Liver (tissue), 9 donors: ENCODE results near the gene LHFPL5. TPM values are rescaled to one million over a fixed set of nuclear protein-coding genes. Genes with fewer than 3 reads are reported as not detected.

ENCODE experiments used
- DNase-seq: peaks from one replicate; pipeline ENCODE4 v3.0.0-alpha.2; 2017; ENCODE audit warnings: low spot score
- H3K27ac ChIP-seq, 2 donors: one replicate each; pipeline ENCODE4 v1.7.0; 2013; ENCODE audit warnings: inconsistent platforms in 2 of 2, low read length in 2 of 2, control low read depth in 1 of 2, low read depth in 1 of 2, mild to moderate bottlenecking in 1 of 2
- H3K27me3 ChIP-seq, 4 donors: one replicate each; pipeline versions ENCODE4 v1.6.1 to v1.7.0; 2013; ENCODE audit warnings: low read length in 3 of 4, inconsistent platforms in 1 of 4, mild to moderate bottlenecking in 1 of 4, moderate library complexity in 1 of 4; ENCODE audit not compliant: control insufficient read depth in 4 of 4, insufficient read depth in 4 of 4
- H3K36me3 ChIP-seq, 4 donors: one replicate each; pipeline versions ENCODE4 v1.6.1 to v1.7.0; 2013; ENCODE audit warnings: low read length in 3 of 4, mild to moderate bottlenecking in 3 of 4, low read depth in 1 of 4, moderate library complexity in 1 of 4; ENCODE audit not compliant: control insufficient read depth in 4 of 4, insufficient read depth in 3 of 4
- H3K4me1 ChIP-seq, 4 donors: one replicate each; pipeline versions ENCODE4 v1.6.1 to v1.7.0; 2013; ENCODE audit warnings: low read length in 3 of 4, mild to moderate bottlenecking in 3 of 4, moderate library complexity in 1 of 4; ENCODE audit not compliant: control insufficient read depth in 4 of 4, insufficient read depth in 4 of 4
- H3K4me3 ChIP-seq, 3 donors: one replicate each; pipeline versions ENCODE4 v1.6.1 to v1.7.0; 2013; ENCODE audit warnings: low read length in 3 of 3, control low read depth in 1 of 3, low read depth in 1 of 3, mild to moderate bottlenecking in 1 of 3
- H3K9ac ChIP-seq, 2 donors: one replicate each; pipeline ENCODE4 v1.7.0; 2013; ENCODE audit warnings: low read length in 2 of 2, mild to moderate bottlenecking in 2 of 2, moderate library complexity in 2 of 2, control low read depth in 1 of 2, low read depth in 1 of 2
- H3K9me3 ChIP-seq, 4 donors: one replicate each; pipeline versions ENCODE4 v1.6.1 to v1.7.0; 2013; ENCODE audit warnings: low read length in 3 of 4; ENCODE audit not compliant: control insufficient read depth in 4 of 4
- EGR1 ChIP-seq, 2 donors: IDR thresholded peaks; 2 replicates each; pipeline ENCODE4 v1.6.1; 2016 to 2018; ENCODE audit warnings: antibody characterized with exemption in 2 of 2, low read depth in 2 of 2
- FOXA1 ChIP-seq: IDR thresholded peaks from 2 replicates; pipeline ENCODE4 v1.6.1; 2016; ENCODE audit warnings: antibody characterized with exemption
- GABPA ChIP-seq, 2 donors: IDR thresholded peaks in 1 of 2; conservative IDR thresholded peaks in 1 of 2; 2 replicates each; pipeline ENCODE4 v1.6.1; 2016; ENCODE audit warnings: antibody characterized with exemption in 2 of 2, mild to moderate bottlenecking in 1 of 2, moderate library complexity in 1 of 2
- HNF4A ChIP-seq, 2 donors: conservative IDR thresholded peaks; 2 replicates each; pipeline ENCODE4 v1.6.1; 2016; ENCODE audit warnings: antibody characterized with exemption in 2 of 2, mild to moderate bottlenecking in 2 of 2
- HNF4G ChIP-seq: IDR thresholded peaks from 2 replicates; pipeline ENCODE4 v1.6.1; 2016; ENCODE audit warnings: antibody characterized with exemption
- JUND ChIP-seq, 2 donors: IDR thresholded peaks; 2 replicates each; pipeline ENCODE4 v1.6.1; 2016; ENCODE audit warnings: antibody characterized with exemption in 2 of 2
- NR2F2 ChIP-seq: IDR thresholded peaks from 2 replicates; pipeline ENCODE4 v1.6.1; 2016; ENCODE audit warnings: antibody characterized with exemption
- RAD21 ChIP-seq, 2 donors: IDR thresholded peaks; 2 replicates each; pipeline ENCODE4 v1.6.1; 2016; ENCODE audit warnings: antibody characterized with exemption in 2 of 2, mild to moderate bottlenecking in 2 of 2
- RXRA ChIP-seq, 2 donors: IDR thresholded peaks; 2 replicates each; pipeline ENCODE4 v1.6.1; 2017 to 2018; ENCODE audit warnings: antibody characterized with exemption in 2 of 2, mild to moderate bottlenecking in 1 of 2
- SP1 ChIP-seq: IDR thresholded peaks from 2 replicates; pipeline ENCODE4 v1.6.1; 2018; ENCODE audit warnings: antibody characterized with exemption, mild to moderate bottlenecking
- TAF1 ChIP-seq: conservative IDR thresholded peaks from 2 replicates; pipeline ENCODE4 v1.6.1; 2016; ENCODE audit warnings: antibody characterized with exemption, mild to moderate bottlenecking
- YY1 ChIP-seq: IDR thresholded peaks from 2 replicates; pipeline ENCODE4 v1.6.1; 2016; ENCODE audit warnings: antibody characterized with exemption, mild to moderate bottlenecking
- WGBS: extraction: QIAGEN DNeasy Blood & Tissue Kit; methylation state at CpG from one replicate; pipeline ENCODE4 v1.1.7; 2013; 5-methylcytosine and 5-hydroxymethylcytosine counted together
- polyA plus RNA-seq, 2 donors: library from polyadenylated mRNA; stranded (reverse) in 1 of 2; unstranded in 1 of 2; fragments of 200-250 nt in 1 of 2; fragments of >200 nt in 1 of 2; fragmentation: Nextera tagmentation in 1 of 2; extraction: Ambion mirVana in 1 of 2; gene quantifications; one replicate each; pipeline versions ENCODE4 v1.2.1 to v1.2.3, GENCODE V29; 2013 to 2015
- total RNA-seq, 2 donors: library from RNA; depleted of rRNA; stranded (reverse); fragments of >200 nt; gene quantifications; one replicate each; pipeline ENCODE4 v1.2.3, GENCODE V29; 2014
- TF ChIP-seq, protein P1 (sequence below): IDR thresholded peaks from 2 replicates; pipeline ENCODE4 v1.6.1; 2016; ENCODE audit warnings: antibody characterized with exemption
- TF ChIP-seq, protein P2 (sequence below): IDR thresholded peaks from 2 replicates; pipeline ENCODE4 v1.6.1; 2016; ENCODE audit warnings: antibody characterized with exemption
- TF ChIP-seq, protein P3 (sequence below): fragments of 150-350 bp; IDR thresholded peaks from 2 replicates; pipeline ENCODE4 v1.5.1; 2017; ENCODE audit warnings: improper control_type of control experiment, low read depth, low read length; ENCODE audit not compliant: missing input control
- TF ChIP-seq, protein P4 (sequence below): IDR thresholded peaks from 2 replicates; pipeline ENCODE4 v1.6.1; 2016; ENCODE audit warnings: antibody characterized with exemption, mild to moderate bottlenecking
- donor health status: healthy.
- donor health status: healthy.
- donor health status: healthy.
- donor health status: healthy.
- donor health status: healthy.

LHFPL5 gene
- total and polyA plus RNA-seq, 4 donors = not detected

DNA sequence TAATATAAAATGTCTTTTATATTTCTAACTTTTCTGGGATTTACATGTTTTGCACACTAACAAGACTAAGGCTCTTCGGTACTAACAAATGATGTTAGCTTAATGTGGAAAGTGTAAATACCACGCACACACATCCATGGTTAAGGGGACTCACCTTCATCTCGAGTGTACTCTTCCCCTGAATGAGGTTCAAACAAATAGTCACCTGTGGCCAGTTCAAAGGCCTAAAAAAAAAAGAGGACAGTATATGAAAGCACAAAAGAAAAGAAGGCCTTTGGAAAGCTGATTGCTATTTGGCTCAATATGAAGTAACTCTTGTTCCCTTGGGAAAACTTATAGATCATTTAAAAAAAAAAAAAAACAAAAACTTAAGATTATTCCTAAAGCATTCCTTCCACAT lies 37.2 kb downstream of the LHFPL5 start:
- H3K27ac ChIP-seq = no peak overlapping the region
- no peak for DNase-seq
- no peak overlapping the region for H3K9ac ChIP-seq
- no peaks in the 10 kb centered on the region for H3K27me3 ChIP-seq
- peaks cover 0 to 13% (median 10%) of the 10 kb centered on the region in 4 donors for H3K36me3 ChIP-seq
- no peaks in the 10 kb centered on the region for H3K9me3 ChIP-seq
- TF ChIP-seq, protein P1, sequence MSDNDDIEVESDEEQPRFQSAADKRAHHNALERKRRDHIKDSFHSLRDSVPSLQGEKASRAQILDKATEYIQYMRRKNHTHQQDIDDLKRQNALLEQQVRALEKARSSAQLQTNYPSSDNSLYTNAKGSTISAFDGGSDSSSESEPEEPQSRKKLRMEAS = no peak
- TF ChIP-seq SP1 (no peak), RAD21 (IDR thresholded peaks at IDR 0.05) (no peak), HNF4G (no peak), HNF4A (conservative IDR thresholded peaks at IDR 0.05) (no peak)
- TF ChIP-seq, protein P2, sequence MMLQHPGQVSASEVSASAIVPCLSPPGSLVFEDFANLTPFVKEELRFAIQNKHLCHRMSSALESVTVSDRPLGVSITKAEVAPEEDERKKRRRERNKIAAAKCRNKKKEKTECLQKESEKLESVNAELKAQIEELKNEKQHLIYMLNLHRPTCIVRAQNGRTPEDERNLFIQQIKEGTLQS = no peak
- 84% methylated on average over 3 of the region's 3 CpGs for WGBS
- no peaks in the 10 kb centered on the region for H3K4me1 ChIP-seq
- no peak overlapping the region for H3K4me3 ChIP-seq

DNA sequence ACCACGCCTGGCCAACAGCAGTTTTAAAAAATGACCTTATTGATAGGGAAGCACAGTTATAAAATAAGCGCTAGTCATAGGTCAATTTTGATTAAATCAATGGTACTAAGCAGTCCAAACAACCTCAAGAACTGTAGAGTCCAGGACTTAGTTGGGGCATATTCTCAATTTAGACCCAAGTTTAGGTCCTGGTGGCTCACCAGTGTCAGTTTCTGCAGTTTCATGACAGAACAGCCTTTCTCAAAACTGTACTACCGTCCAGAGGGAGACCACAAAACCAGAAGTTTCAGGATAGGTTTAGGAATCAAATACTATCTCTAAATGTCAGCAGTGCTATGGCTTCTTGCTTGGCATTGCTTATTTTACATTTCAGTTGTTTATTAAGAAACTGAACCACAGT lies 39.1 kb downstream of the LHFPL5 start:
- no peak for TF ChIP-seq HNF4A (conservative IDR thresholded peaks at IDR 0.05)
- TF ChIP-seq, protein P3, sequence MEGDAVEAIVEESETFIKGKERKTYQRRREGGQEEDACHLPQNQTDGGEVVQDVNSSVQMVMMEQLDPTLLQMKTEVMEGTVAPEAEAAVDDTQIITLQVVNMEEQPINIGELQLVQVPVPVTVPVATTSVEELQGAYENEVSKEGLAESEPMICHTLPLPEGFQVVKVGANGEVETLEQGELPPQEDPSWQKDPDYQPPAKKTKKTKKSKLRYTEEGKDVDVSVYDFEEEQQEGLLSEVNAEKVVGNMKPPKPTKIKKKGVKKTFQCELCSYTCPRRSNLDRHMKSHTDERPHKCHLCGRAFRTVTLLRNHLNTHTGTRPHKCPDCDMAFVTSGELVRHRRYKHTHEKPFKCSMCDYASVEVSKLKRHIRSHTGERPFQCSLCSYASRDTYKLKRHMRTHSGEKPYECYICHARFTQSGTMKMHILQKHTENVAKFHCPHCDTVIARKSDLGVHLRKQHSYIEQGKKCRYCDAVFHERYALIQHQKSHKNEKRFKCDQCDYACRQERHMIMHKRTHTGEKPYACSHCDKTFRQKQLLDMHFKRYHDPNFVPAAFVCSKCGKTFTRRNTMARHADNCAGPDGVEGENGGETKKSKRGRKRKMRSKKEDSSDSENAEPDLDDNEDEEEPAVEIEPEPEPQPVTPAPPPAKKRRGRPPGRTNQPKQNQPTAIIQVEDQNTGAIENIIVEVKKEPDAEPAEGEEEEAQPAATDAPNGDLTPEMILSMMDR = no peak
- no peak for TF ChIP-seq YY1
- TF ChIP-seq, protein P4, sequence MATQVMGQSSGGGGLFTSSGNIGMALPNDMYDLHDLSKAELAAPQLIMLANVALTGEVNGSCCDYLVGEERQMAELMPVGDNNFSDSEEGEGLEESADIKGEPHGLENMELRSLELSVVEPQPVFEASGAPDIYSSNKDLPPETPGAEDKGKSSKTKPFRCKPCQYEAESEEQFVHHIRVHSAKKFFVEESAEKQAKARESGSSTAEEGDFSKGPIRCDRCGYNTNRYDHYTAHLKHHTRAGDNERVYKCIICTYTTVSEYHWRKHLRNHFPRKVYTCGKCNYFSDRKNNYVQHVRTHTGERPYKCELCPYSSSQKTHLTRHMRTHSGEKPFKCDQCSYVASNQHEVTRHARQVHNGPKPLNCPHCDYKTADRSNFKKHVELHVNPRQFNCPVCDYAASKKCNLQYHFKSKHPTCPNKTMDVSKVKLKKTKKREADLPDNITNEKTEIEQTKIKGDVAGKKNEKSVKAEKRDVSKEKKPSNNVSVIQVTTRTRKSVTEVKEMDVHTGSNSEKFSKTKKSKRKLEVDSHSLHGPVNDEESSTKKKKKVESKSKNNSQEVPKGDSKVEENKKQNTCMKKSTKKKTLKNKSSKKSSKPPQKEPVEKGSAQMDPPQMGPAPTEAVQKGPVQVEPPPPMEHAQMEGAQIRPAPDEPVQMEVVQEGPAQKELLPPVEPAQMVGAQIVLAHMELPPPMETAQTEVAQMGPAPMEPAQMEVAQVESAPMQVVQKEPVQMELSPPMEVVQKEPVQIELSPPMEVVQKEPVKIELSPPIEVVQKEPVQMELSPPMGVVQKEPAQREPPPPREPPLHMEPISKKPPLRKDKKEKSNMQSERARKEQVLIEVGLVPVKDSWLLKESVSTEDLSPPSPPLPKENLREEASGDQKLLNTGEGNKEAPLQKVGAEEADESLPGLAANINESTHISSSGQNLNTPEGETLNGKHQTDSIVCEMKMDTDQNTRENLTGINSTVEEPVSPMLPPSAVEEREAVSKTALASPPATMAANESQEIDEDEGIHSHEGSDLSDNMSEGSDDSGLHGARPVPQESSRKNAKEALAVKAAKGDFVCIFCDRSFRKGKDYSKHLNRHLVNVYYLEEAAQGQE = no peak
- no peak for TF ChIP-seq RAD21 (IDR thresholded peaks at IDR 0.05)
- TF ChIP-seq, protein P2 = no peak
- TF ChIP-seq SP1 = no peak
- no peak for TF ChIP-seq NR2F2
- no peak for TF ChIP-seq JUND (IDR thresholded peaks at IDR 0.05)
- TF ChIP-seq FOXA1 = no peak
- TF ChIP-seq HNF4G = no peak
- no peak for TF ChIP-seq GABPA (IDR thresholded peaks at IDR 0.05 in 1 of 2, conservative IDR thresholded peaks at IDR 0.05 in 1 of 2)
- TF ChIP-seq TAF1 = no peak
- TF ChIP-seq, protein P1 = no peak
- TF ChIP-seq RXRA (IDR thresholded peaks at IDR 0.05) = no peak
- no peak for TF ChIP-seq EGR1 (IDR thresholded peaks at IDR 0.05; ENCODE audit: low read depth in 2 of 2)

More for the DNA sequence above, 39.1 kb downstream of the LHFPL5 start:
- H3K4me3 ChIP-seq = no peak overlapping the region
- peaks cover 0 to 11% (median 7%) of the 10 kb centered on the region in 4 donors for H3K36me3 ChIP-seq
- no peaks in the 10 kb centered on the region for H3K27me3 ChIP-seq
- no peak for DNase-seq
- no peak overlapping the region for H3K27ac ChIP-seq
- peaks cover 0 to 3% (median 0%) of the 10 kb centered on the region in 4 donors for H3K9me3 ChIP-seq
- H3K9ac ChIP-seq = no peak overlapping the region
- 96% methylated on average over 3 of the region's 3 CpGs for WGBS
- H3K4me1 ChIP-seq = no peaks in the 10 kb centered on the region
